Thyroid gland (tissue), 4 donors: ENCODE data around the gene KLHL20. TPM values are rescaled to one million over a fixed set of nuclear protein-coding genes. Genes with fewer than 3 reads are reported as not detected.
"Not testable (repeated sequence)": the region's sequence is repeated elsewhere in the genome, so short reads cannot be mapped to it uniquely, and the experiment has no call there.

Experiments used
- DNase-seq, 2 donors: peaks; one replicate each; pipeline ENCODE4 v3.0.0-alpha.2; 2019
- H3K27ac ChIP-seq, 3 donors: fragments of 200-600 bp; sonication (generic); 1 replicate in 2 of 3; 2 replicates in 1 of 3; pipeline ENCODE4 v1.5.1; 2016 to 2019; ENCODE audit warnings: mild to moderate bottlenecking in 1 of 3, moderate library complexity in 1 of 3
- H3K27me3 ChIP-seq: fragments of 200-600 bp; sonication (generic); one replicate; pipeline ENCODE4 v1.5.1; 2019
- H3K36me3 ChIP-seq, 2 donors: fragments of 200-600 bp; sonication (generic); one replicate each; pipeline ENCODE4 v1.5.1; 2016 to 2019
- H3K4me1 ChIP-seq, 2 donors: fragments of 200-600 bp; sonication (generic); one replicate each; pipeline ENCODE4 v1.5.1; 2017 to 2019
- H3K4me3 ChIP-seq, 3 donors: fragments of 200-600 bp; sonication (generic); replicated peaks in 1 of 3; 1 replicate in 2 of 3; 2 replicates in 1 of 3; pipeline ENCODE4 v1.5.1; 2016; ENCODE audit warnings: mild to moderate bottlenecking in 1 of 3
- H3K9me3 ChIP-seq: fragments of 200-600 bp; sonication (generic); one replicate; pipeline ENCODE4 v1.5.1; 2017
- CTCF ChIP-seq, 6 experiments: fragments of 200-600 bp in 3 of 6; fragments of 450-650 bp in 3 of 6; sonication (generic) in 3 of 6; IDR thresholded peaks; one replicate each; pipeline ENCODE4 v1.5.1; 2016 to 2019; ENCODE audit warnings: antibody characterized with exemption in 6 of 6, mild to moderate bottlenecking in 2 of 6, inconsistent platforms in 1 of 6, moderate library complexity in 1 of 6
- POLR2A ChIP-seq, 2 donors: fragments of 450-650 bp; IDR thresholded peaks; one replicate each; pipeline ENCODE4 v1.6.1; 2017; ENCODE audit warnings: antibody characterized with exemption in 2 of 2, mild to moderate bottlenecking in 2 of 2, moderate library complexity in 1 of 2
- WGBS, 2 donors: methylation state at CpG; one replicate each; pipeline ENCODE4 v1.1.5; 2017; 5-methylcytosine and 5-hydroxymethylcytosine counted together
- intact Hi-C: fragments of 100-400 bp; cut with DNase I; formaldehyde crosslinking; loops from one replicate; pipeline ENCODE4 v1.15.1; 2023
- total RNA-seq, 4 donors: library from RNA; depleted of rRNA; stranded (reverse); fragments of >200 nt; gene quantifications; one replicate each; pipeline ENCODE4 v1.2.3, GENCODE V29; 2016

KLHL20 gene
- total RNA-seq, result 10 to 100 TPM; 23.2 to 36.4 (median 28.1) TPM

GRCh38 chr1:173714759-173715537 lies at the start of gene KLHL20:
Gene KLHL20, plus strand, starts transcription at chr1:173714981. Its CDS starts 1,063 bp downstream, at chr1:173716044.
- H3K4me1 ChIP-seq, result peaks cover 8 to 9% of the 10 kb centered on the region in 2 donors
- peak within 1 kb of the TSS; percentile 70 to 84 (median 81) for H3K27ac ChIP-seq
- intact Hi-C loops, result loop anchor here (10.0 kb wide), 1 partner anchor 290 kb away; no protein-coding TSS in a partner anchor
- TF ChIP-seq POLR2A (IDR thresholded peaks at IDR 0.05), result peak in 1 of 2 donors; percentile 76
- TF ChIP-seq CTCF (IDR thresholded peaks at IDR 0.05), result peak in 1 of 6 experiments; percentile 26
- no peaks in the 10 kb centered on the region for H3K27me3 ChIP-seq
- peak; percentile 74 to 80 for DNase-seq
- peak within 1 kb of the TSS; percentile 4 to 93 (median 69) for H3K4me3 ChIP-seq
- H3K36me3 ChIP-seq, result no peaks in the 10 kb centered on the region
- 0% methylated on average over 25 to 36 of the region's 43 CpGs for WGBS, 2 donors
- no peaks in the 10 kb centered on the region for H3K9me3 ChIP-seq

GRCh38 chr1:173666646-173667045 lies 48.1 kb upstream of the KLHL20 start:
- Histone ChIP-seq H3K4me1 (peaks cover 5% of the 10 kb centered on the region in 2 donors), H3K9me3 (no peaks in the 10 kb centered on the region), H3K27me3 (no peaks in the 10 kb centered on the region), H3K4me3 (no peak overlapping the region), H3K36me3 (no peaks in the 10 kb centered on the region), H3K27ac (no peak overlapping the region)
- intact Hi-C loops, result no loop called here
- no peak for TF ChIP-seq CTCF (IDR thresholded peaks at IDR 0.05)
- no peak for TF ChIP-seq POLR2A (IDR thresholded peaks at IDR 0.05)
- 89 to 95% methylated on average over 3 of the region's 3 CpGs for WGBS, 2 donors
- no peak for DNase-seq

- Histone ChIP-seq H3K36me3 (no peaks in the 10 kb centered on the region), H3K27me3 (no peaks in the 10 kb centered on the region), H3K27ac (no peak within 1 kb of the TSS), H3K9me3 (no peaks in the 10 kb centered on the region), H3K4me3 (peak within 1 kb of the TSS in 2 of 3 donors; percentile 15 to 23), H3K4me1 (peaks cover 5% of the 10 kb centered on the region in 2 donors)
- peak; percentile 33 to 37 for DNase-seq
- TF ChIP-seq POLR2A (IDR thresholded peaks at IDR 0.05), result no peak
- TF ChIP-seq CTCF (IDR thresholded peaks at IDR 0.05), result peak in 1 of 6 experiments; percentile 20
- intact Hi-C loops, result no loop called here
- WGBS, 2 donors, result 2 to 5% methylated on average over 27 to 32 of the region's 33 CpGs
Measured at GRCh38 chr1:173669491-173669941, 45.3 kb upstream of the KLHL20 start, which contains the start of gene ANKRD45. Gene ANKRD45, minus strand, starts transcription at chr1:173669851. Its CDS starts 10,433 bp downstream, at chr1:173659418.

GRCh38 chr1:173674496-173674895 lies 40.3 kb upstream of the KLHL20 start:
- H3K27ac ChIP-seq, H3K9me3 ChIP-seq, H3K27me3 ChIP-seq, H3K36me3 ChIP-seq, H3K4me1 ChIP-seq, H3K4me3 ChIP-seq, DNase-seq, intact Hi-C loops: not testable (repeated sequence)
- 83 to 86% methylated on average over 2 of the region's 2 CpGs for WGBS, 2 donors

GRCh38 chr1:173680152-173680551 lies 34.6 kb upstream of the KLHL20 start:
- H3K27ac ChIP-seq, H3K9me3 ChIP-seq, H3K4me3 ChIP-seq, DNase-seq, H3K4me1 ChIP-seq, intact Hi-C loops, H3K36me3 ChIP-seq, H3K27me3 ChIP-seq: not testable (repeated sequence)
- 85 to 86% methylated on average over 5 of the region's 5 CpGs for WGBS, 2 donors

- H3K36me3 ChIP-seq, result no peaks in the 10 kb centered on the region
- H3K4me3 ChIP-seq, result no peak overlapping the region
- no peak overlapping the region for H3K27ac ChIP-seq
- no peaks in the 10 kb centered on the region for H3K4me1 ChIP-seq
- no peaks in the 10 kb centered on the region for H3K27me3 ChIP-seq
- TF ChIP-seq CTCF (IDR thresholded peaks at IDR 0.05), result no peak
- no peak for TF ChIP-seq POLR2A (IDR thresholded peaks at IDR 0.05)
- intact Hi-C loops, result no loop called here
- H3K9me3 ChIP-seq, result no peaks in the 10 kb centered on the region
- no peak for DNase-seq
Measured at GRCh38 chr1:173682184-173682583, 32.6 kb upstream of the KLHL20 start.

- WGBS, 2 donors, result 92 to 94% methylated on average over 4 of the region's 4 CpGs
Measured at GRCh38 chr1:173683838-173684237, 30.9 kb upstream of the KLHL20 start.

GRCh38 chr1:173685121-173685520 lies 29.7 kb upstream of the KLHL20 start:
- H3K4me3 ChIP-seq, H3K27me3 ChIP-seq, DNase-seq, H3K27ac ChIP-seq, H3K9me3 ChIP-seq, H3K4me1 ChIP-seq, intact Hi-C loops, H3K36me3 ChIP-seq: not testable (repeated sequence)
- 37 to 63% methylated on average over 3 of the region's 3 CpGs for WGBS, 2 donors

More at GRCh38 chr1:173683838-173684237, 30.9 kb upstream of the KLHL20 start:
- H3K9me3 ChIP-seq, DNase-seq, intact Hi-C loops, H3K36me3 ChIP-seq, H3K4me1 ChIP-seq, H3K27me3 ChIP-seq, H3K27ac ChIP-seq, H3K4me3 ChIP-seq: not testable (repeated sequence)
